GM18508 (cell line): ENCODE results near the gene STKLD1.
"Not testable (repeated sequence)": the region's sequence is repeated elsewhere in the genome, so short reads cannot be mapped to it uniquely, and the experiment has no call there.

ENCODE experiments used
- ATAC-seq: cut with Tn5 transposase; IDR thresholded peaks from one replicate; pipeline ENCODE4 v1.9.1; 2021; ENCODE audit warnings: moderate number of reproducible peaks; ENCODE audit not compliant: insufficient read depth, unreplicated experiment

The STKLD1 gene

DNA sequence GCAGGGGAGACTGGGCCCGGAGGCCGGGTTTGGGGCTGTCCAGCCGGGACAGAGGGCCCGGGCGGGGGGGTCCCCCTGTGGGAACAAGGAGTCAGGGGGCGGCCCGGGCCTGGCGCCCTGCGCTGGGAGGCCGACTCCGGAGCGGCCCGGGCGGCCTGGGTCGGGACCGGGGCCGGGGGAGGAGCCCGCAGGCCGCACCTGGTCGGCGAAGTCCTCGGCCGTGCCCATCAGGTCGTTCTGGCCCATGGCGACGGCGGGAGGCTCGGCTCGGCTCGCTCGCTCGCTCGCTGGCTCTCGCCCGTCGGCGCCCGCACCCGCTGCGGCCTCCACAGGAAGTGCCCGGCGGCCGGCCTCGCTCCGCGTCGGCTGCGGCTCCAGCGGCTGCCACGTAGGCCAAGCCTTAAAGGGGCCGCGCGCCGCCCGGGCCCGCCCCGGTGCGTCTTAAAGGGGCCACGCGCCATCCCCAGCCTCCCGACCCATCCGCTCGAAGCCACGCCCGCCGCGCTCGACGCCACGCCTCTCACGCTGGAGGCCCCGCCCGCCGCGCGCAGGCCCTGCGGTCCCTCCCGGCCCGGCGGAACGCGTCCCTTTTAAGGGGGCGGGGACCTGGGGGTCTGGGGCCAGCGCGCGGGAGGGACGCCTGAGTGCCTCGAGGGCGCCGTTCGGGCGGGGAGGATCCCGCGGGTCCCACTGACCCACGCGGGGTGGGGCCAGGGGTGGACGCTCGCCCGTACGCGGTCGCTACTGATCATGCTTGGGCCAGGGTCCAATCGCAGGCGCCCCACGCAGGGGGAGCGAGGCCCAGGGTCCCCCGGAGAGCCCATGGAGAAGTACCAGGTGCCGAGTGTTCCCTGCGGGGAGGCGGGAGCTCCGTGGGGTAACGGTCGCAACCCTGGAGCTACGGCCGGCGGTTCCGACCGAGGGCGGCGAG, at the start of gene STKLD1, which contains the start of gene SURF4:
Gene STKLD1 (plus strand): TSS at position 643 of the 931 bp plus-strand sequence. CDS start 108 bp downstream, at position 751.
Gene SURF4 (minus strand): TSS at position 337 of the 931 bp plus-strand sequence. CDS start 91 bp downstream, at position 246.
- no peak for ATAC-seq

DNA sequence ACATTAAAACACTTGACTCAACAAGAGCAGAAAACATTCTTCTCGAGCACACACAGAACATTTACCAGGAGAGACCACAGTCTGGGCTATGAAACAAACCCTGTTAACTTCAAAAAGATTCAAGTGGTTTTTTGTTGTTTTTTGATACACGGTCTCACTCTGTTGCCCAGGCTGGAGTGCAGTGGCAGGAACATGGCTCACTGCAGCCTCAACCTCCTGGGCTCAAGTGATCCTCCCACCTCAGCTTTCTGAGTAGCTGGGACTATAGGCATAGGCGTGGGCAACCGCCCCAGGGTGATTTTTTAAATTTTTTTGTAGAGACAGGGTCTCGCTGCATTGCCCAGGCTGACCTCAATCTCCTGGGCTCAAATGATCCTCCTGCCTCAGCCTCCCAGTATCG, 49.1 kb upstream of the STKLD1 start:
- not testable (repeated sequence) for ATAC-seq

DNA sequence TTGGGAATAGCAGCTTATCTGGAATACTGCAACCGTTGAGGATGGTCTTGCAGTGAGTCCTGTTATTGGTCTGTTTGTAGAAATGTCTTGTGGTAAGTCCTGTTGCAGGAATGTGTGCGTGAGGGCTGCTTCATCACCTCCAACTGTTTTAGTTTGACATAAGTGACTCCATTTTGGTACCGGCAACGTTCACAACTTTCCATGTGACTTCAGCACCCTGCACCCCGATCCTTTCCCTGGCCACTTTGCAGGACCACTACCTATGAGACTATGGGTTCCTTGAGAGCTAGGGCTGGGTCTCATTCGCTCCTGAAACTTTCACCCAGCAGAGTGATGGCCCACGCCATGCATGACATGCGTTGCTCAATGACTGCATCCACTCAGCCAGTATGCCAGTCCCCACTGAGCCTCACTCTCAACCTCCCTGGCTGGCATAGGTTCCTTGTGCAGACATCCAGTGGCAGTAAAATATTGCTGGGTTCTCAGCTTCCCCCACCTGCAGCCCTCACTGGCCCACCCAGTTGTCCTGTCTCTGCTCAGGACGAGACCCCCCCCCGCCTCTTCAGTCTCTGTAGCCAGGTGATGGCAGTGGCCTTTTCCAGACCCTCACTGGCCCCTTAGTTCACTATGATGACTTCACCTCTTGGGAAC, 48.2 kb upstream of the STKLD1 start:
- ATAC-seq, result no peak

DNA sequence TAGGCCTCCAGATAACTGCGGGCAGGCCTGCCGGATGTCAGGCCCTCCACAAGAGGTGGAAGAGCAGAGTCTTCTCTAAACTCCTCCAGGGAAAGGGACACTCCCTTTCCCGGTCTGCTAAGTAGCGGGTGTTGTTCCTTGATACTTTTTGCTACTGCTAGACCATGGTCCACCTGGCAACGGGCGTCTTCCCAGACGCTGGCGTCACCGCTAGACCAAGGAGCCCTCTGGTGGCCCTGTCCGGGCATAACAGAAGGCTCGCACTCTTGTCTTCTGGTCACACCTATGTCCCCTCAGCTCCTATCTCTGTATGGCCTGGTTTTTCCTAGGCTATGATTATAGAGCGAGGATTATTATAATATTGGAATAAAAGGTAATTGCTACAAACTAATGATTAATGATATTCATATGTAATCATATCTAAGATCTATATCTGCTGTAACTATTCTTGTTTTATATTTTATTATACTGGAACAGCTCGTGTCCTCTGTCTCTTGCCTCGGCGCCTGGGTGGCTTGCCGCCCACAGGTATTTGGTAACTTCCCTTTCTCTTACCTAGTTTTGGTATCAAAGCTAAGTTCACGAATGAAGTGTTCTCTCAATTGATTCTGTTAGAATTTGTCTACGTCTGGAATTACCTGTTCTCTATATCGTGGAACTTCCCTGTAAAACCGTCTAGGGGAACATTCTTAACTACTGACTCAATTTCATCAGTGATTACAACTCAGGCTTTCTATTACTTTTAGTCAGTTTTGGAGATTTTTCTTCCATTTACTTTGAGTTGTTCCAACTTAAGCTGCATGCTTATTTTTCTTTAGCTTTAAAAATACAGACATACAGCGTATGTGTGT, 46.6 kb upstream of the STKLD1 start:
- ATAC-seq, result not testable (repeated sequence)

DNA sequence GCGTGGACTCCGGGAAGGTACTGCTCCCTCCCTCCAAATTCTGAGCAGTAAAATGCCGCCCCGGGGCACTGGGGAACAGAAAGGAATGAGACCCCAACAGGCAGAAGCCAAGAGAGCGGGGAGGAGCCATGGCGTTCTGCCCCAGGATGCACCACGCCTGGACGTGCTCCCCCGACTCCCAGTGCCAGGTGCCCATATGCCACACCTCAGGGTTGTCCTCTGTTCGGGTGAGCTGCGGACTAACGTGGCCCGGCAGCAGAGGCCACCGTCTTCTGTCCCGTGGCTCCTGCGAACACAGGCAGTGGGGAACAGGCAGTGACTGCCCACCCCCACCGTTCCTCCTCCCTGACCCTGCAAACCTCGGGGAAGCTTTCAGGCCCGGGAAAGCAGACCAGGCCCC, 44.9 kb upstream of the STKLD1 start:
- no peak for ATAC-seq

DNA sequence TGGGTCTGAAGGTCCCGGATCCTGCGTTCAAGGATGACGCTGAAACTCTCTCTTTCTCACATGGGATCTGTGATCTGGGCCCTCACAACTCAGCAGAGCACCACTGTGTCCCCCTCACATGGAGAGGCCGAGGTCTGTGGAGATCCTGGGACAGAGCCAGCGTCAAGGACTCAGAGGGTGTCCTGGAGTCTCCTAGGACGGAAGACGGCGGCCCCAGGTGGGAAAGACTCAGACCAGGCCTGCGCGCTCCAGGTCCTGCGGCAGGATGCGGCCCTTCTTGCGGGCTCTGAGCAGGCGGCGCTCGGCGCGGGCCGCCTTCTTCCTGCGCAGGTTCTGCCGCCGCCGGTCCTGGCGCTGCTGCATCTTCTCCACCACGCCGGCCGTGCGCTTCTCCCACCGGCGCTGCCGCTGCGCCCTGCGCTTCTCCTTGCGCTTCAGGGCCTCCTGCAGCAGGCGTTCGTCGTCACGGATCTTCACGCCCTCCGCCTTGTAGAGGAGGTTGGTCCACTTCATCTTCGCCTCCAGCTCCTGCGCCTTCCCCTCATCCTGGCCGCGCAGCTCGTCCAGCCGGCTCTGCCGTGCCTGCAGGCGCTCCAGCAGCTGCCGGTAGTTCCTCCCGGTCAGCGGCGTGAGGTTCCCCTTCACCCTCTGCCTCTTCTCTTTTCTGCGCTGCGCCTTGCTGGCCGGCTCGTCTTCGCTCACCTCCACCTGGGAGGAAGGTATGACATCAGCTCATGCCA, 44.4 kb upstream of the STKLD1 start:
- ATAC-seq, result no peak

DNA sequence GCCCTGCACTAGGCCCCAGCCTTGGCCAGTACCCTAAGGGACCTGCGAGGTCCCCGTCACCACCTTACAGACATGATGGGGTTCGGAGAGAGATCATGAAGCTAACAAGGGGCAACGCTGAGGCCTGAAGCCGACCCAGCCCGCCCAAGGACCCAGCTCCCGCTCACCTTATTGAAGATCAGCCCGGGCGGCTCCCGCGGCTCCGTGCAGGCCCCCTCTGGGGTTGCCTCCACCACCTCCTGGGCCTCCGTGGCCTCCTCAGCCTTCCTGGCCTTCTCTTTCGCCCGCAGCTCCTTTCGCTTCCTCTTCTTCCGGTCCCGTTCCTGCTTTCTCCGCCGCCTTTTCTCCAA, 43.8 kb upstream of the STKLD1 start:
- ATAC-seq, result no peak

DNA sequence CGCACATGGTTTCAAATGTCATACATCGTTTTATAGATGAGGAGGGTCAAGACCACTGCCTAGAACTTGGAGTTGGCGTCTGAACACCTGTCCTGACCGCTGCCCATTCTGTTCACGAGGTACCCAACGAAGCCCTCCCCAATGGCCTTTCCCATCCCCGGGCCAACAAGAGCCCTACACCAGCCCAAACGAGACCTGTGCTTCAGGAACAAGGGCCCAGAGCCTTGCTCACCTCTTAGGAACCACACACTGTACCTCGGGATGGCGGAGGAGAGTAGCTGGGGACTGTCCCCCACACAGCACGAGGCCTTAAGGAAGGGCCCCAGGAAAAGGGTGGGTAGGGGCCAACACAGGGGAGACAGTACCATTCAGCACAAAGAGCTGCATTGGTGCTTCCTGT, 43.2 kb upstream of the STKLD1 start:
- ATAC-seq, result no peak

DNA sequence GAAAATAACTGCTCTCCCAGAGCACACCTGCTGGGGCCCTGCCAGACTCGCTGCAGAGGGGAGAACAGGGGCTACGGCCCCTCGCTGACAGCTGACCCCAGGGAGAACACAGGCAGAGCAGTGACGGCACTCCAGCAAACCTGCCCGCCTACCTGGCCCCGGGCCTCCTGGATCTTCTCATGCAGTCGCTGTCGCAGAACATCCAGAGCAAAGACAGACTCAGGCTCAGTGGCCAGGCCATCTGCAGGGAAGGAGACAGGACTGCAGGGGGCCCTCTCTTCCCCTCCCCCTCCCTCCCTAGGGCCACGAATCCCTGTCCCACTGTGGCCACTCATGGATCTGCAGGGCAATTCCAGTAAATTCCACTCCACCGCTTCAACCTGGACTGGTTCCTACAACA, 42.6 kb upstream of the STKLD1 start:
- no peak for ATAC-seq

DNA sequence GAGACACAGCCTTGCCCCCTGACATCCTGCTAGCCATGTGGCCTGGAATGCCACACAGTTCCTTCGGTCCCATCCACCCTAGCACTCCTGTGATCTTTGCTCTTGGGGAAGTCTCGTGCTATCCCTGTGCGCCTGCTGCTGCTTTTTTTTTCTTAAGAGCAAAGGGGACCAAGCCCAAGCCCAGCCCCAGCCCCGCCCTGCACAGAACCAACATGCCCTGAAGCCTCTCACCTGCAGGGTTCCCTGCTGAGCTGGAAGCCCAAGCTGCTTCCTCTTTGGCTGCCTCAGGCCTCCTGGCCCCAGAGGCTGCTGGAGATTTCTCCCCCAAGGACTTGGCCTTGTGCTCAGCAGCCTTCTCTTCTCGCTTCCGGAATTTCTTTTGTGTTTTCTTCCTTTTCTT, 42.0 kb upstream of the STKLD1 start:
- ATAC-seq, result no peak

DNA sequence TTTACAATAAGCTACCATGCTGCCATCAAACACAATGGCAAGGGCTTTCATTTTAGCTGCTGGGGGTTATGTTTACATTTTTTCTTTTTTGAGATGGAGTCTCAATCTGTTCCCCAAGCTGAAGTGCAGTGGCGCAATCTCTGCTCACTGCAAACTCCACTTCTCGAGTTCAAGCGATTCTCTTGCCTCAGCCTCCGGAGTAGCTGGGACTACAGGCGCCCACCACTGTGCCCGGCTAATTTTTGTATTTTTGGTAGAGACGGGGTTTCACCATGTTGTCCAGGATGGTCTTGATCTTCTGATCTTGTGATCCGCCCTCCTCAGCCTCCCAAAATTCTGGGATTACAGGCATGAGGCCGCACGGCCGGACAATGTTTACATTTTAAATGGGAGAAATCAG, 41.3 kb upstream of the STKLD1 start:
- not testable (repeated sequence) for ATAC-seq

DNA sequence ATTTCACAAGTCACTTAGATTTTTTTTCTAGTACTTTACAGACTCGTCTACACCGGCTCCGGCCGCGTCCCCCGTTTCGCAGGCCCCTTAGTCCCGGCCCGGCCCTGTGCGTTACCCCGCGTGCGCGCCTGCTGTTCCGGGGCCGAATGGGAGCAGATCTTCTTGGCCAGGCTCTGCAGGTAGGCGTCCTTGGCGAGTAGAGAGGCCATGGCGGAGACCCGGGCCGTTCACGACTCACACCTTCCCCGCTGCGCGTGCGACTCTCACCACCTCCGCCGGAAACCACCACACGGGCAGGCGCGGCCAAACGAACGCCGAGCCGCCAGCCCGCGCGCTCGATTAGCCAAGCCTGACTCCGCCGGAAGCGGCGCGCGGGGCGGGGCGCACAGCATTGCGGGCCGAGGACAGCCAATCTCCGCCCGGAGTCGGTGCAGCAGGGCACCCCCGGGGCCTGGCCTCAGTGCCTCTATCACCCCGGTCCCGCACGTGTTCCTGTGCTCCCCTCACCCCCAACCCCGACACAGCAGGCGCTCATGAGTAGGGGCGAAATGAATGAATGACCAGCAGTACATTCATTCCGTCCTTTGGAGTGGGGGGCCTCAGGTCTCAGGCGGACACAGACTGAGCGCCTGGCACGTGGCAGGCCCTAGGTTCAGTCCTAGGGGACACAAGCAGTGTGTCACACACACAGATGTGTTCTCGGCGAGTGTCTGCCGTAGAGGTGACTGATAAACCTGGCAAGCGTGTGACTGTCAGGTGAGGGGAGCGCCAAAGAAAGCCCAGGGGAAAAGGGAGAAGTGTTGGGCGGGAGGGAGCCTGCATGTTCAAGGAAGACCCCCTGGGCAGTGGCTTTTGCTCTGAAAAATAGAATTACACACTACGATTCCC, 40.0 kb upstream of the STKLD1 start, which contains the start of gene SURF6:
Gene SURF6 (minus strand): TSS at position 265 of the 888 bp plus-strand sequence. CDS start 56 bp downstream, at position 209.
- ATAC-seq, result no peak

DNA sequence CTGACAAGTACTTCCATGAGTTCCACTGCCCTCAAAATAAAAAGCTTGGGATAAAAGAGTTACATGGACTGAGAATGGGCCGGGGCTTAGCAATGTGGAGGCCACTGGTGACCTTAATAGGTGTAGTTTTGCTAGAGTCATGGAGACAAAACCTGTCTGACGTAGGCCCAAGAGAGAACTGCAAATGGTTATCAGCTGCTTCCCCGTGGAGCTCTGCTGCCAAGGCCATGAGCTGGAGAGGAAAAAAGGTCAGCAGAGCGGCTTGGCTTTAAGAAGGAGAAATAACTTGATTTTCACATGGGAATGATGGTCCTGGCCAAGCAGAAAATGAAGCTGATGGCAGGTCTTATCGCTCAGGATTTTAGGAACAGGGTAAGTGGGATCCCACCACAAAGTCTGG, 36.5 kb upstream of the STKLD1 start:
- ATAC-seq, result no peak

DNA sequence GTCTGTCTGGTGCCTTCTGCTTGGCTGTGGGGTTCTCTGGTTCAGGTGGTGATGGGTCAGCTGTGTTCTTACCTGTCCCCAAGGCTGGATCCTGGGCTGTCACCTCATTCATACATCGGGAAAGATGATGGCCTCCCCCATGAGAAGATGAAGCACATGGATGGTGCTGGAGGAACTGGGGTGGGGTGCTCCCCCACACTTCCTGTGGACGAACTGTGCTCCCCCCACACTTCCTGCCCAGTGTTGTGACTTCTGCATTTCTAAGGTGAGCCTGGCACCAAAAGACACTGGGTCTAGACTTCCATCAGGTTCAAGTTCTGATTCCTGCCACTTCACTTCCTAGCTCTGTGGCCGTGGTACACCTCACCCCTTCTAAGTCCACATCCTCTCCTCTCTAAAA, 35.9 kb upstream of the STKLD1 start:
- ATAC-seq, result no peak

DNA sequence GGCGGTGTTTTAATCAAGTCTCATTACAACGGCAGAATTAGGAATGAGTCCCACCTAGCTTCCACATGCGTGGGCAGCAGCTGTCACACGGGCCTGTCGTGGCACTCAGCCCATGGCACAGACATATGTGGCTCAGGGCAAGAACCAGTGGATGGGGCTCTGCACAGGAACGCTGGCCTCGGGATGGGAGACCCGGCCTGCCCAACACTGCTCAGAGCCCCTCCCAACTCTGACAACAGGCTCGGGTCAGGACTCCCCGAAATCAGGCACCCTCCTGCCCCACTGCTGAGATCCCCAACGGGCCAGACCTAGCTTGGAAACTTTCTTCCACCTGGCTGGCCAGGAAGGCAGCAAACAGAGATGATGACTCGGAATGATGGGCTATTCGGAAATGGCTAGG, 35.2 kb upstream of the STKLD1 start:
- ATAC-seq, result no peak

DNA sequence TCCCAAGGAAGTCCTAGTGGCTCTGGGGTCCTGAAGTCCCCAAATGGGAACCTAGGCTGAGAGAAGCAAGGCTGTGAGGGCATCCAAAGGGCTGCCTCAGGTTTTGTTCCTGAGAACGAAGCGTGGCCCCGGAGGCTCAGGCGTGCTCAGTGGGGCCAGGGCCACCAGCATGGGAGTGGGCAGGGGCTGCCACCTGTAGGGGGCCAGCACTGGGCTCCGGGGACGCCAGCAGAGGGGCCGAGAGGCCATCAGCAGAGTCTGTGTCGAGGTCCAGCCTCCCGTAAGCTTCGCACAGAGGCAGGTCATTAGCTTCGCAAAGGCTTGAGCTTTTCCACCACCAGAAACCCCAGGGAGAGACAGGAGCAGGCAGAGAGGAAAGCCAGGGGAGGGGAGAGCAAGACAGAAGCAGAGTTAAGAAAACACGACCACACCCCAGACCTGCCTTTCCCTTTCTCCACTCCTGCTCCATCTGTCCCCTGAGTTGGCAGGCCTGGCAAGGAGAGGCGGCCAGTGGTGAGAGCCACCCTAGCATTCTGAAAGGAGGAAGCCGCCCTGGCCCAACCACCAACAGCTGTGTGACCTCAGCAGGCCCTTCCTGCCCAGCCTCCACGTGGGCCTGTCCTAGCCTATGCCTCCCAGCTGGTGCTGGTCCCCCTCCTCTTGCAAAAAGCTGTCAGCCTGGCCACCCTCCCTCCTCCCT, 34.6 kb upstream of the STKLD1 start:
- no peak for ATAC-seq

DNA sequence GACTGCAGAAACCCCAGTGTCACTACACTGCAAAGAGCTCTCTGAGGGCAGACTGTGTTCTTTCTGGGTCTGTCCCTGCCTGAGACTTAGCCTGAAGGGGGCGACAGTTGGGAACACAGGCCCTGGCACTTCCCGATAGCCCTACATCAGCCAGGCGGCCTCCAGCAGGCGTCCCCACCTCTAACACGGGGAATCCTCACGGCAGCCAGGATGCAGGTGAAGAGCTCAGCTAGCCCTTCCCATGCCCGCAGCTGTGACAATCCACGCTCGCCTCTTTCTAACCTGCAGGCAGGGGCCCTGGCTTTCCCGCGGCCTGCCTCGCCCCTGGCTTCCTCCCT, 34.1 kb upstream of the STKLD1 start:
- ATAC-seq, result no peak

DNA sequence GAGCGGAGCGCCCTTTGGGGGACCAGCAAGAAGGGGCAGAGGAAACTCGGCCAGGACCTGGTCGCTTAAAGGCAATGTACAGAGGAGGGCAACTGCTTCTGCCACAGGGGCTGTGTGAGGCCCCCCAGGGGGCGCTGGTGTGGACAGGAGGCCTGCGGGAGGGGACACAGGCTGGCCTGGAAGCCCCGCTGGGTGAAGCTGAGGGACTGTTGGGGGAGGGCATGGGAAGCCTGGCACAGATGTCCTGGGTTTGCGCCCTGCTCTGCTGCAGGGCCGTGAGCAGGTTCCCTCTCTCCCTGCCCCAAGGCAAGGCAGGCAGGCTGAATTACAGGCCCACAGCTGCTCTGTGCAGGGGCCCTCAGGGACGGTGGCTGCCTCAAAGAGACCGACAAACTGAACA, 33.6 kb upstream of the STKLD1 start:
- ATAC-seq, result no peak
